ENCODE data around the gene SLC25A3.

DNA sequence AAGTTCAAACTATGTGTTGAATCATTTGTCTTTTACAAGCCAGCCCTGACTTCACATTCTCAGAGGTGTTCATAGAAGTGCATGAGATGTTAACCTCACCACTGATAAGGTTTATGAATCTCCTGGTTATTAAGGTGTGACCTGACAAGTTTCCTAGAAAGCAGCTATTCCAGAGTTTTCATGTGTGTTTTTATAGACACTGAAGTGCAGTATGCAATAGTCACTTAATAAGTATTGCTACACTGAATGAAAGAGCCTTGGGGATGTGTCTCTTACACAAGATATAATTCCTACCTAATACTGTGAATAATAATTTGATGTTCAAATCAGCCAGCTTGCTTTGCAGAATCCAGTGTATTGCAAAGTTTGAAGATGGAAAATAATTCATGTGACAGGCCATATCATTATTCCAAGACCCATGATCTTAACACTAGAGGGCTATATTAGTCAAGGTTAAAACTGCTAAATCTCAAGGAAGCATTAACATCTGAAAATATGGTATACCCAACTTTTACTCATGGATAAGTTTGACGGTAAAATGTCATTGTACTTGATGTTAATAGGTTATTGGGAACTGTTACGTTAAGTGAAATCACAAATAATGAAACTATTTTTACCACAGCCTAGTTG, 13.0 kb downstream of the SLC25A3 start:
- TF ChIP-seq, protein P1, sequence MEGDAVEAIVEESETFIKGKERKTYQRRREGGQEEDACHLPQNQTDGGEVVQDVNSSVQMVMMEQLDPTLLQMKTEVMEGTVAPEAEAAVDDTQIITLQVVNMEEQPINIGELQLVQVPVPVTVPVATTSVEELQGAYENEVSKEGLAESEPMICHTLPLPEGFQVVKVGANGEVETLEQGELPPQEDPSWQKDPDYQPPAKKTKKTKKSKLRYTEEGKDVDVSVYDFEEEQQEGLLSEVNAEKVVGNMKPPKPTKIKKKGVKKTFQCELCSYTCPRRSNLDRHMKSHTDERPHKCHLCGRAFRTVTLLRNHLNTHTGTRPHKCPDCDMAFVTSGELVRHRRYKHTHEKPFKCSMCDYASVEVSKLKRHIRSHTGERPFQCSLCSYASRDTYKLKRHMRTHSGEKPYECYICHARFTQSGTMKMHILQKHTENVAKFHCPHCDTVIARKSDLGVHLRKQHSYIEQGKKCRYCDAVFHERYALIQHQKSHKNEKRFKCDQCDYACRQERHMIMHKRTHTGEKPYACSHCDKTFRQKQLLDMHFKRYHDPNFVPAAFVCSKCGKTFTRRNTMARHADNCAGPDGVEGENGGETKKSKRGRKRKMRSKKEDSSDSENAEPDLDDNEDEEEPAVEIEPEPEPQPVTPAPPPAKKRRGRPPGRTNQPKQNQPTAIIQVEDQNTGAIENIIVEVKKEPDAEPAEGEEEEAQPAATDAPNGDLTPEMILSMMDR (IDR thresholded peaks at IDR 0.05; ENCODE audit: insufficient read depth, low read length): no peak
- no peak for TF ChIP-seq POLR2AphosphoS5 (IDR thresholded peaks at IDR 0.05; ENCODE audit: low read depth)
- no peak for TF ChIP-seq GABPA (IDR thresholded peaks at IDR 0.05; ENCODE audit: low read depth)
- TF ChIP-seq, protein P2, sequence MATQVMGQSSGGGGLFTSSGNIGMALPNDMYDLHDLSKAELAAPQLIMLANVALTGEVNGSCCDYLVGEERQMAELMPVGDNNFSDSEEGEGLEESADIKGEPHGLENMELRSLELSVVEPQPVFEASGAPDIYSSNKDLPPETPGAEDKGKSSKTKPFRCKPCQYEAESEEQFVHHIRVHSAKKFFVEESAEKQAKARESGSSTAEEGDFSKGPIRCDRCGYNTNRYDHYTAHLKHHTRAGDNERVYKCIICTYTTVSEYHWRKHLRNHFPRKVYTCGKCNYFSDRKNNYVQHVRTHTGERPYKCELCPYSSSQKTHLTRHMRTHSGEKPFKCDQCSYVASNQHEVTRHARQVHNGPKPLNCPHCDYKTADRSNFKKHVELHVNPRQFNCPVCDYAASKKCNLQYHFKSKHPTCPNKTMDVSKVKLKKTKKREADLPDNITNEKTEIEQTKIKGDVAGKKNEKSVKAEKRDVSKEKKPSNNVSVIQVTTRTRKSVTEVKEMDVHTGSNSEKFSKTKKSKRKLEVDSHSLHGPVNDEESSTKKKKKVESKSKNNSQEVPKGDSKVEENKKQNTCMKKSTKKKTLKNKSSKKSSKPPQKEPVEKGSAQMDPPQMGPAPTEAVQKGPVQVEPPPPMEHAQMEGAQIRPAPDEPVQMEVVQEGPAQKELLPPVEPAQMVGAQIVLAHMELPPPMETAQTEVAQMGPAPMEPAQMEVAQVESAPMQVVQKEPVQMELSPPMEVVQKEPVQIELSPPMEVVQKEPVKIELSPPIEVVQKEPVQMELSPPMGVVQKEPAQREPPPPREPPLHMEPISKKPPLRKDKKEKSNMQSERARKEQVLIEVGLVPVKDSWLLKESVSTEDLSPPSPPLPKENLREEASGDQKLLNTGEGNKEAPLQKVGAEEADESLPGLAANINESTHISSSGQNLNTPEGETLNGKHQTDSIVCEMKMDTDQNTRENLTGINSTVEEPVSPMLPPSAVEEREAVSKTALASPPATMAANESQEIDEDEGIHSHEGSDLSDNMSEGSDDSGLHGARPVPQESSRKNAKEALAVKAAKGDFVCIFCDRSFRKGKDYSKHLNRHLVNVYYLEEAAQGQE (IDR thresholded peaks at IDR 0.05; ENCODE audit: insufficient replicate concordance, low read depth): no peak
